LNCAP (cell line): ENCODE data around the gene DIAPH3.

Experiments
- CTCF ChIP-seq: fragments of 450-650 bp; IDR thresholded peaks from 2 replicates; pipeline ENCODE4 v1.5.1; 2017; ENCODE audit warnings: mild to moderate bottlenecking

The DIAPH3 gene

GRCh38 chr13:60135344-60135743 is 28.4 kb downstream of the DIAPH3 start:
- no peak for TF ChIP-seq CTCF

- TF ChIP-seq CTCF, result no peak
Observed at GRCh38 chr13:60134376-60134775, 29.4 kb downstream of the DIAPH3 start.

DNA sequence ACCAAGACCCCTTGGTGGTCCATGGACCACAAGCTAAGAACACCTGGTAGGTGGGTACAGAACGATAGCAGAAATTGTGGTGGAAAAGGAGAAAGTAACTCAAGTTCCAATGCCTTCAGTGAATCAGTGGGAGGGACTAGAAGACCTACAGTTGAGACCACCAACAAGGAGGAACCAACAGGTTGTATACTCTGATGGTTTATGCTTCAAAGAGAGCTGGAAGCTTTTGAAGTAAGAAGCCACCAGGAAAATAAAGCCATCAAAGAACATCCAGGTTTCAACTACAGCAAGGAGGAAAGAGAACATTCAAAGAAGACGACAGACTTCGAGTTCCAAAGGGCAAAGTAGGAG is 42.4 kb downstream of the DIAPH3 start:
- no peak for TF ChIP-seq CTCF

- no peak for TF ChIP-seq CTCF
Observed at GRCh38 chr13:60120617-60121336, 43.0 kb downstream of the DIAPH3 start.

- no peak for TF ChIP-seq CTCF
Observed at GRCh38 chr13:60118696-60119400, 44.9 kb downstream of the DIAPH3 start.

GRCh38 chr13:60114499-60115028 is 49.2 kb downstream of the DIAPH3 start:
- no peak for TF ChIP-seq CTCF

- no peak for TF ChIP-seq CTCF
Observed at GRCh38 chr13:60112771-60113170, 51.0 kb downstream of the DIAPH3 start.
